Astrocyte of the spinal cord (primary cell): Measurements from ENCODE around the gene PGAM1.

Source experiments
- DNase-seq: peaks from one replicate; pipeline ENCODE4 v3.0.0; 2011; ENCODE audit warnings: low read depth, low spot score
- H3K4me3 ChIP-seq: 2 replicates; pipeline ENCODE4 v1.5.1; 2011; ENCODE audit warnings: low read depth, mild to moderate bottlenecking, low read length, moderate library complexity
- in situ Hi-C: cut with HindIII; loops from 2 replicates; pipeline ENCODE4 v1.10.0; 2017; ENCODE audit warnings: low sequenced_read_pairs
- TF ChIP-seq, protein P1 (sequence below): IDR thresholded peaks from 2 replicates; pipeline ENCODE4 v1.5.1; 2012; ENCODE audit warnings: low read depth, mild to moderate bottlenecking, low read length, inconsistent platforms

The PGAM1 gene

DNA sequence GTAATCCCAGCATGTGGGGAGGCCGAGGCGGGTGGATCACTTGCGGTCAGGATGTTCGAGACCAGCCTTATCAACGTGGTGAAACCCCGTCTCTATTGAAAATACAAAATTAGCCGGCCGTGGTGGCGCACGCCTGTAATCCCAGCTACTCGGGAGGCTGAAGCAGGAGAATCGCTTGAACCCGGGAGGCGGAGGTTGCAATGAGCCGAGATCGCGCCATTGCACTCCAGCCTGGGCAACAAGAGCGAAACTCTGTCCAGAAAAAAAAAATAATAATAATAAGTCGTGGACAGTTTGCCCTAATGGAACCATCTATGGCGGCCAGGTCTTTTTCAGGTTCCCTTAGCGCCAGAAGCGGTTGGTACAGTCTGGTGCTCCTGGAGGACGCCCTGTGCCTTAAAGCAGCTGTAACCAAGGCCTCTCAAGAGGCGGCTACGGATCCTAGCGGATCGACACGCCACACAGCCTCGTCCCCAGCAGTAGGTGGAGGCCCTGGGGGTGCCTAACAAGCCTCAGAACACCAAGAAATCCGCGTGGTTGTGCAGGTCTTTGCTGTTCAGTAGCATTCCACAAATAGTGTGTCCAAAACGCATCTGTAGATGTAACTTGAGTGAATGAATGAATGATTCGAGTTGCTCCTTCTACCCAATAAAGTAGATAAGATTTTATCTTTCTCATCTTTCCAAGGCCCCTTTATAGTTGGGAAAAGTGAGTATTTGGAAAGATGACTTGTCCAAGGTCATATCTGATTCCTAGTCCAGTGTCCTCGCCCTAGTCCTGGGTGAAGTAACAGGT lies 982 bp downstream of the PGAM1 start:
- DNase-seq: peak; percentile 18
- in situ Hi-C loops: no loop called here
- TF ChIP-seq, protein P1, sequence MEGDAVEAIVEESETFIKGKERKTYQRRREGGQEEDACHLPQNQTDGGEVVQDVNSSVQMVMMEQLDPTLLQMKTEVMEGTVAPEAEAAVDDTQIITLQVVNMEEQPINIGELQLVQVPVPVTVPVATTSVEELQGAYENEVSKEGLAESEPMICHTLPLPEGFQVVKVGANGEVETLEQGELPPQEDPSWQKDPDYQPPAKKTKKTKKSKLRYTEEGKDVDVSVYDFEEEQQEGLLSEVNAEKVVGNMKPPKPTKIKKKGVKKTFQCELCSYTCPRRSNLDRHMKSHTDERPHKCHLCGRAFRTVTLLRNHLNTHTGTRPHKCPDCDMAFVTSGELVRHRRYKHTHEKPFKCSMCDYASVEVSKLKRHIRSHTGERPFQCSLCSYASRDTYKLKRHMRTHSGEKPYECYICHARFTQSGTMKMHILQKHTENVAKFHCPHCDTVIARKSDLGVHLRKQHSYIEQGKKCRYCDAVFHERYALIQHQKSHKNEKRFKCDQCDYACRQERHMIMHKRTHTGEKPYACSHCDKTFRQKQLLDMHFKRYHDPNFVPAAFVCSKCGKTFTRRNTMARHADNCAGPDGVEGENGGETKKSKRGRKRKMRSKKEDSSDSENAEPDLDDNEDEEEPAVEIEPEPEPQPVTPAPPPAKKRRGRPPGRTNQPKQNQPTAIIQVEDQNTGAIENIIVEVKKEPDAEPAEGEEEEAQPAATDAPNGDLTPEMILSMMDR: no peak
- H3K4me3 ChIP-seq: peak overlapping the region; percentile 93

DNA sequence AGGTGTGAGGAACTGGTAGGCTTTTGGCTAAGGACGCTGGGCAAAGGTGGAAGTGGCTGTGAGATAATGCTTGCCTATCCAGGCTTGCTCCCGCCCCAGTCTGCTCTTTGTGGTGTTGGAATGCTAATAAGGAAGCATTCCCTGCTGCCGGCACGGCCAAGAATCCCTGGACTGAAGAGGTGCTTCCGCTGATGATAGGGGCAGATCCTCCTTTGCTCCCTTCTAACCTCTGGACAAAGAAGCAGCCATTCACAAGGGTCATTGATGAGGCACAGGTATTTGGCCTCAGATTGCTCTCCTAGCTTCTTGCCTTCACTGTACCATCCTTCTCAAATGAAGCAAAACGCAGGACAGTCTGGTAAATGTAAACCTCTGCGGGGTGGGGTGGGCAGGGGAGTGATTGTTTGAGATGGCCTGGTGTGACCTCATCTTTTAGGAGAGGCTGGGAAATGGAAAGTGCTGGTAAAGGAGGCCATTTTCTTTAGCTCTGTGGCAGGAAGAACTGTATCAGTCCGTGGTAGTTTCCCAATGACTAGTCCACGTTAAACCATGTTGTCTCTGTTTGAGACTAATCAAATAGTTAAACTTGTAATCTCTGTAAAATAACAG lies 1.7 kb downstream of the PGAM1 start:
- DNase-seq: peak; percentile 12
- H3K4me3 ChIP-seq: peak overlapping the region; percentile 93
- in situ Hi-C loops: no loop called here
- TF ChIP-seq, protein P1: no peak

DNA sequence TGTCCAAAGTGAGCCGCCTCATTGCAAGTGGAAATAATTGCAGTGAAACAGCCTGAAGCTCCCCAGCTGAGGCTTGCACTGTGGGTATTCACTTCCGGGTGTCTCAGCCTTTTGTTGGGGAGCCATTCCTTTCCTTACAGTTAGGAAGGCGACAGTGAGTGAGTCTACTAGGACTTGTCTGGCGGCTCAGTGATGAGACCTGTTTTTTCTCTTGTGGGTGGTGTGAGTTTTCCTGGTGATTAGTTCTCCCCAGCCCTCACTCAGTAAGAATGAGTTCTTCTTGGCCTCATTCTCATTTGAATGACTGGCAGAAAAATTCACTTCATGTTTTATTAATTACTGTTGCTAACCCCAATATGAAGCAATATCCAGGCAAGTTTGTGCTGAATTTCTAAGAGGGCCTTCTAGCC lies 2.6 kb downstream of the PGAM1 start:
- in situ Hi-C loops: no loop called here
- H3K4me3 ChIP-seq: peak overlapping the region; percentile 29
- no peak for DNase-seq
- TF ChIP-seq, protein P1: no peak

DNA sequence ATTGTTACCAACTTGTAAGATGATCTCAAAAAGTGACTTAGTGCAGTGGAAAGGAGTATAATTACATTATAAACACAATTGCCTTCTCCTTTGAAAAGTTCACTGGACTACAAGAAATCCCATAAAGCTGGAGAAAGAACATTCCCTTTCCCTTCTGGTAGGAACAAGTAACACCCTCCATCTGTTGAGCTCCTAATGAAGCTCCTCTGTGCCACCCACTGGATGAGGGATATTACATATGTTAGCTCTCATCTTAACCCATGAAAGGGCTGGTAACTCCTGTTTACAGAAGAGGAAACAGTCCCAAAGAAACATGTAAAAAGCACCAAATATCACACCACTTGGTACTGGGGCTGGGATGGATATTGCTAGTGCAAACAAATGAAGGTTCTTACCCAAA lies 8.1 kb downstream of the PGAM1 start:
- in situ Hi-C loops: no loop called here
- H3K4me3 ChIP-seq: no peak overlapping the region
- TF ChIP-seq, protein P1: no peak
- no peak for DNase-seq

- in situ Hi-C loops: no loop called here
Observed at GRCh38 chr10:97434557-97434956, 8.6 kb downstream of the PGAM1 start.

GRCh38 chr10:97435211-97435610 lies 9.2 kb downstream of the PGAM1 start:
- in situ Hi-C loops: no loop called here
- no peak overlapping the region for H3K4me3 ChIP-seq
- DNase-seq: no peak
- TF ChIP-seq, protein P1: no peak

More at GRCh38 chr10:97434557-97434956, 8.6 kb downstream of the PGAM1 start:
- TF ChIP-seq, protein P1: no peak
- no peak for DNase-seq
- H3K4me3 ChIP-seq: no peak overlapping the region
